Right forelimb (tissue), 1 donor: ENCODE results near the gene RNF121.

Experiments used
- DNase-seq: peaks from one replicate; pipeline ENCODE4 v3.0.0-alpha.2; 2018

Gene RNF121

DNA sequence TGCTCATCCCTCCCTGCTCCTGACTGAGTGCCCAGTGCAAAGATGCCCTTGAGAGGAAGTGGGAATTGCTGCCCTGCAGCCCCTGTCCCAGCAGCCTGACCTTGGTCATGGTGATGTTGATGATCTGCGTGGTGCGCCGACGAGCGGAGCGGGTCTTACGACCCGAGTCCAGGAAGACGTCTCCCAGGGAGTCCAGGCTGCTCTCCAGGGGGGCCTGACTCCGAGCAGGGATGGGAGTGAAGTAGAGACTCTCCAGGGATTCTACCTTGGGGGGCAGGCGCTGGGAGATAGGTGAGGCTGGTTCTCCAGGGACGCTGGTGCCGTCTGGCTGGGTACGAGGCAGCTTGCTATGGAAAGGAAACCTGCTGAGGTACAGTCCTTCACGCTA is 78.2 kb downstream of the RNF121 start:
- no peak for DNase-seq

DNA sequence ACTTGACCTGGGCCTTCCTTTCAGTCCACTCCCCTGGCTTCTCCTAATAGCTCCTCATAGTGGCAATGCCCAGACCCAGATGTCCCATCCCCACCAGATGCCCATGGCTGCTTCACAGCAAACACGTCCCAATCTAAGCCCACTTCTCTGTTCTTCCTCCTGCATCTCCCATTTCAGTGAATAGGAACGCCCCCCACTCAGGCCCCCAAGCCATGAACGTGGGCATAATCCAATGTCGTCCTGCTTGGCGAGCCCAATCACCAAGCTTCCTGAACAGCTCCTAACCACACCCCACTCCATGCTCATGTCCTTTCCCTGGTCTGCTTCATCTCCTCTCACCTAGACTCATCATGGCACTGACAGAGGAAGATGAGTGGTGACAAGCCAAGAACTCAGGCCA is 78.7 kb downstream of the RNF121 start:
- DNase-seq = peak; percentile 39

DNA sequence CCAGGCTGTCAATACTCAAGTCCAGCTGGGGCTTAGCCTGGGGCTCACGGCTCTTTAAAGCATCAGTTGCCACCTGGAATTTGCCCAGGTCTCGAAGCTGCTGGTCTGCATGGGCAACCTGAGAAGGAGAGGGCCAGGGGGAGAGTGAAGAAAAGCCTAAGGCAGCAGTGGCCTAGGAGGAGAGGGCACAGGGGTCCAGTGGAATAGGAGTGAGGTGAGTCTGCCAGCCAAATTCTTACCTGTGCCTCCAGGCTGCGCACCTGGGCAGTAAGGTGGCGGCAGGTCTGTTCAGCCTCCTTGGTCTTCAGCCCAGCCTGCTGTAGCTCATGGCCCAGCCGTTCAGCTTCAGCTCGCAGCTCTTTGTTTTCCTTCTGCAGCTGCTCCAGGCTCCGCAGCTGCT is 79.9 kb downstream of the RNF121 start:
- DNase-seq = peak; percentile 36

DNA sequence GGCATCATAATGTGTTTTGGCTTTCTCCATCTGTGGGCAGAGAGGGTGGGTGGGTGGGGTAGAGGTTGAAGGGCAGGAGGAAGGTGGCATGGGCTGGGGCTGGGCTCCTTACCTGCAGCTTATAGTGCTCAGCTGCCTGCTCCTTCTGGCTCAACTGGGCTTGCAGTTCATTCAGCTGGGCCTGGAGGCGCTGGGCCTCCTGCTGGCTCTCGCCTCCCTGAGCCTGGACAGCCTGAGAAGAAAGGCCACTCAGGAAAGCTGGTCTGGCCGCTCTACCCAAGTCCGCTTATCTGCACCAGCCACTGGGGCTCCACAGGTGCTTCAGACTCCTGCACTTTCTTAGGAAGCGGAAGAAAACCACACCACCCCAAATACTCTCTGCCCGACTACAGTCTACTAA is 80.3 kb downstream of the RNF121 start:
- peak; percentile 27 for DNase-seq

DNA sequence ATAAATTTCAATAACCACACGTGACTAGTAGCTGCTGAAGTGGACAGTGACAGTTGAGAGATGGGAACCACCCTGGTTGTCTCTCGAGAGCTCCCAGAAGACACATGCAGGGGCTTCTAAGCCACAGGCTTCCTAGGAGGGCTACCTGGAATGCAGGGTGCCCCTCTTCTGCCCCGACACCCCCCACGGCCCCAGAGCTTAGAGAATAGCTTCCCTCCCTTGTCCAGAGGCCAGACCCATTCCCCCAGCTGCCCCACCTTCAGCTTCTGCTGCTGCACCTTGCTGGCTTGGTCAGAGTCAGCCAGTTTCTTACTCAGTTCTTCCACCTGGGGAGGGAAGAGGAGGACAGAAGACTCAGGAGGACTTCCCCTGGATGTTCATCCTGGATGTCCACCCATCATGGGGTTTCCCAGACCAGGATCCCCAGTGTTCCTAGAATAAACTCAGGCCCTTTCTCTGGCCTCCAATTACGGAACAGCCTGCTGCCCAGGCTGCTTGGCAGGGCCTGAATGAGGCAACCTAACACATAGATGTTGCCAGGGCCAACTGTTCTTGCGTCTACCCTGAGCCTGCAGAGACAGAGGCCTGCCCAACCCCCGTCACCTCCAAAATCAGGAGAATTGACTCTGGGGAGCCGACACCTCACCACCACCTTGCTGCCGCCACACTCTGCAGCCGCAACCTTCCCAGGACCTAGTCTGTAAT is 81.8 kb downstream of the RNF121 start:
- DNase-seq = peak; percentile 31

DNA sequence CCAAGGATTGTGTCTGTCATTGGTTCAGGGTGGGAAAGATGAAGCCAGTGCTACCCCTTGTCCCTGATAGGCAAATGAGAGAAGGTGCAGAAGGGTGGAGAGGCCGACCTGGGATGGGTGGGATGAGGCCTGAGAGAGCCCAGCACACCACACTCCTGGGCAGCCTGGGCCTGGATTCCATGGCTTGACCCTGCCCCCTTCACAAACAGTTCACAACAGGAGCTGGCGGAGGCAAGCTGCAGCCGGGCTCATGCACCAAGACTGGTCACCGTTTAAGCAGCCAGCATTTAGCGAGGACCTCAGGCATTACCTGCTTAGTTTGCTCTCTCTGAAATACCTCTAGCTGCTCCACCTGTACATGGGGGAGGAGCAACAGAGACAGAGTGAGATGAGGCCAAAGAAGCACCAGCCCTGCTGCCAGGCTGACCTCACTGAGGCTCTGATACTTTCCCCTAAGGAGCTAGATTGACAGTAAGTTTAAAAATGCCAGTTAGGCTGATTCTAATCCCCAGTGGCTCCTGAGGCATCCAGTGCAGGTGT is 83.3 kb downstream of the RNF121 start:
- DNase-seq = peak; percentile 45

DNA sequence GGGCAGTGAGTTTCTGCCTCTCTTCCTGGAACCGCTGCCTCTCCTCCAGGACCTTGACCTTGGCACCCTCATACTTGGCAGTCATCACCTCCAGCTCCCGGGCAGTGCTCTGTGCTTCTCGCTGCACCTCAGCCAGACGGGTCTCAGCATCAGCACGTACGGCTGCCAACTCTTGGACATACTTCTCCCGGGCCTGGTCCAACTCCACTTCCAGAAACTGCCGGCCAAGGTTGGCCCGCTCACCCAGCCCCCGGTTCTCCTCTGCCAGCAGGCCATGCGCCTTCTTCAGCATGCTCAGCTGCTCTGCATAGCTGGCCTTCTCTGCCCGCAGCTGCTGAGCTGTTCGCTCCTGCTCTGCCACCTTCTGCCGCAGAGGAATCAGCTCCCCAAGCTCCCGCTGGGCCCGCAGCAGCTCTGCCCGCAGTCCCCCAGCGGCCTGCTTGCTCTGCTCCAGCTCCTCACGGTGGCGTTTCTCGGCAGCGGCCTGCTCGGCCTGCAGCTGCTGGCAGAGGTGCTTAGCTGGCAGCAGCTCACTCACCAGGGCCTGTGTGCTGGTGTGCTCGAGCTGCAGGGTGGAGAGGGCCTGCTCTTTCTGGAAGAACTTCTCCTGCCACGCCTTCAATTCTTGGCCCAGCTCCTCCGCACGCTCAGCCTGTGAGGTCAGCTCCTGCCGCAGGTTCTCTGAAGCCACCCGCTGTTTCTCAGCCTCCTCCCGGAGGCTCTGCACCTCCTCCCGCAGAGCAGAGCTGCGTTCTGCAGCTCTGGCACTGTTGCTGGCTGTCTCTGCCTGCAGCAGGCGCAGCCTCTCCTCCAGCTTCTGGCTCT is 84.3 kb downstream of the RNF121 start:
- peak; percentile 80 for DNase-seq

DNA sequence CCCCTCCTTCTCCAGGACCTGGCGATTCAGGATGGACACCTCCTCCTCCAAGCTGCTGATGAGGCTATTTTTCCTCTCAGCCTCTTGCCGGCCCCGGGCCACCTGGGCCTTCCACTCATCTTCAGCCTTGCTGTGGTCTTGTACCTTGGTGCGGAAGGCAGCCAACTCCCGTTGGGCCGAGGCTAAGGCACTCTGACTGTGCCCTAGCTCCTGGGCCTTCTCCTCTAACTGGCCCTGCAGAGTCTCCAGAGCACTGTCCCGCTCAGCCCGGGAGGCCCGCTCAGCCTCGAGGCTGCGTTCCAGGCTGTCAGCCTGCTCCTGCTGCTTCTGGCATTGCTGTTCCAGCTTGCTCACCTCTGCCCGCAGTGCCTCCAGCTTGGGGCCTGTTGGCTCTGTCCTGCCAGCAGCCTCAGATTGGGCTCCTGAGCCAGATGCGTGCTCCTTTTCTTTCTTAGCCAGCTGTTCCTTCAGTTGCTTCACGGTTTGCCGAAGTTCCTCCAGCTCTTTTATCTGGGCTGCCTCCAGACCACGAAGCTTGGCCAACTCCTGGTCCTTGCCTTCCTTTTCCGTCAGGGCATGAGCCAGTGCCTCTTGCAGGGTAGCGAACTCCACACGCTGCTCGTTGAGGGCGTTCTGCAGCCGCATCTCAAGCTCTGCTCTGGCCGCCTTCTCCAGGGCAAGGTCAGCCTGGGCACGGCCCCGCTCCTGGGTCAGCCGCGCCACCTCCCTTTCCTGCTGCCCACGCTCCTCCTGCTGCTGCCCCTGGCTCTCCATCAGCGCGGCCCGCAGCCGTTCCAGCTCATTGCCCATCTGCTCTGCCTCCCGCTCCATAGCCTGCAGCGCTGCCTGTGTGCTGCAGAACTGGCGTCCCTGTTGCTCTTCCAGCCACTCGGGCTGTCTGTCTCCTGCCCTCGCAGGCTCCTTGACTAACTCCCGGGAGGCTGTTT is 85.2 kb downstream of the RNF121 start:
- peak; percentile 47 for DNase-seq

DNA sequence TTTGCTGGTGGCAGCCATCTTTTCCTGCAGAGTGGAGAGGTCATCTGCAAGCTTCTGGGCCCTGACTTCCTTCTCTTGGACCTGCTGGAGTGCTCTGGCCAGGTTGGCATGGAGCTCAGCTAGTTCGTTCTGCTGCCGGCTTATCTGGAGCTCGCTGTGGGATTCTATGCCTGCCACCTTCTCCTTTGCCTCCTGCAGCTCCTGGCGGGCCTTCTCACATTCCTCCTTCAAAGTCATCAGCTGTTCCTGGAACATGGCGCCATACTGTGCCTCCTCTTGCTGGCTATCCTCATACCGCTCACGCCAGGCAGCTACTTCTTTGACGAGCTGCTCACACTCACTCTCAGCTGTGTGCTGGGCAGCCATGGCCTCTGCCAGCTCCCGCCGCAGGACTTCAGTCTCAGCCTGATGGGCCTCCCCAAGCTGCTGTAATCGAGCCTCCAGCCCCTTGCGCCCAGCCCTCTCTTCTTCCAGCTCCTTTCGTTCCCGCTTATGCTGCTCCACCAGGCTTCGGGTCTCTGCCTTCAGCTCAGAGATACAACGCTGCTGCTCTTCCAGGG is 86.0 kb downstream of the RNF121 start:
- DNase-seq = peak; percentile 36

DNA sequence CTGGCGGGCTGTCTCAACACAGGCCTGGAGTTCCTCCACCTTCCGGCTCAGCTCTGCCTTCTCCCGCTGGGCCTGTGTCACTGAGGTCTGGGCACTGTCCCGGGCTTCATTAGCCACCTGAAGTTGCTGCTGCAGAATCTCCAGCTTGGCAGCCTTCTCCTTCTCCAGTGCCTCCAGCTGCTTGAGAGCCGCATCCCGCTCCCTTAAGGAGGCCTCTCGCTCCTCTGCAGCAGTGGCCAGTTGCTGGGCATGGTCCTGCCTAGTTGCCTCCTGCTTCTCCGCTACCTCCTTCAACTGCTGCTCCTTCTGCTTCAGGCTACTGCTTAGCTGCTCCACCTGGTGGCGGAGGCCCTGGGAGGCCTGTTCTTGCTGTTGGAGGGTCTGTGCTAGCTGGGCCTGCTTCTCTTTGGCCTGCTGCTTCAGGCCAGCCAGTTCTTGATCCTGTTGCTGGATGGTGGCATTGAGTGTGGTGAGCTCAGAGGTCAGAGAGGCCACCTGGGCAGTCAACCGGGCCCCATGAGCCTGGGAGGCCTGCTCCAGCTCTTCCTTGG is 86.7 kb downstream of the RNF121 start:
- DNase-seq = peak; percentile 47

DNA sequence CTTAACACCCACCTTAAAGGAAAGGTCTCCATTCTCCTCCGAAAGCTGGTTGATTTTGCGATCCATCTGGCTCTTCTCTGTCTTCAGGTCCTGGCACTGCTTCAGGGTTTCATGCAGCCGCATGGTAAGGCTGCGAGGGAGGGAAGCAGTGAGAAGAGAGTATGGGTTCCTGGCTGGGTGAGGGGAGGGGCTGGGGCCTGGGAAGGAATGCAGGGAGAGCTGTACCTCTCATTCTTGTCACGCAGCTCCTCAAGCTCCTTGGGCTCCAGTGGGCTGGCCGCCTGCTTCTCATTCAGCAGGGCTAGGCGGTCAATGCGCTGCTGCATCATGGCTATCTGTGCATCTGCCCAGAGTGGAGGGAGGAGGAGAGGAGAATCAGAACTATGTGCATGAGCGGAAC is 89.3 kb downstream of the RNF121 start:
- DNase-seq = no peak

DNA sequence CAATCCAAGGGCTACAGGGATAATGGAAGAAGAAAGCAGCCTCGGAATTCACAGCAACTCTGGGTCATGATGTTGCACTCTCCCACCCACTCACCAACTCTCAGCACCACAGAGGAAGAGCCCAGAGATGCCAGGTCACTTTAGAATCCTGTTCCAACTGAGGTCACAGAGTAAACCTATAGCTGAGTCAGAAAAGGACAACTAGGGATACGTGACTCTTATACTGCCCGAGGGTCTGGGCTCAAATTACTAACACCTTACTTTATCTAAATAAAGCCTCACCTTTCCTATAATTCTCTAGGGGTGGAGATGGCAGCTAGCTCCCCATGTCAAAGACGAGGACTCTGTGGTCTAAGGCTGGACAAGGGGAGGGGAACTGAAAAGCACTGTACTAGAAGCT is 94.5 kb downstream of the RNF121 start:
- no peak for DNase-seq

DNA sequence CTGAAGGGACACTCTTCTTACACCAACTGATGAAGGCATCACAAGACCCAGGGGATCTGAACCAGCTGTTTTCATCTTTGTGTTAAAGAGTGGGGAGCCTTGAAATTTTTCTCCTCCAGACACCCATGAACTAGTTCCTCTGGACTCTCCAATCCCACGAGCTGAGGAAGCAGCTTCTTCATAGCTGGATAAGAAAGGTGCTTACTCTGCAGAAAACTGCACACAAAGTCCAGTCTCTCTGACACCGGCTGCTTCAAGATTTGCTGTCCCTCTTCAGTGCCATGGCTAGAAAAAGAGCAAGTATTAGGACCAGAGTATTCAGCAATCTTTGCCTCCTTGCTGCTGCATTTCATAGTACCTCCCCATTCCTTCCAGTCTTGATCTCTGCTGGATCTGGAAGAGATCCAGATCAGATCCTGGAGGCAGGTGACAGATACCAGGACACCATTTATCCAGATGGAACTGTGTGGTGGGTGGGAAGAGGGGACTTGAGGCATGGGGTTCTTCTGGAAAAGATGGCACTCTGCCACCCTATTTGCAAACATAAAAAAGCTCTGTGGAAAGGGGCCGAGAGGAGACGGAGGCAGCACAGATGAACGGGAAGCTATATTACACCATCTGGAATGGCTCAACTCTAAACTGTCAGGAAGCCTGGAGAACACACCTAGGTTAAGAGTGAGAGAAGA is 95.4 kb downstream of the RNF121 start:
- DNase-seq = no peak

DNA sequence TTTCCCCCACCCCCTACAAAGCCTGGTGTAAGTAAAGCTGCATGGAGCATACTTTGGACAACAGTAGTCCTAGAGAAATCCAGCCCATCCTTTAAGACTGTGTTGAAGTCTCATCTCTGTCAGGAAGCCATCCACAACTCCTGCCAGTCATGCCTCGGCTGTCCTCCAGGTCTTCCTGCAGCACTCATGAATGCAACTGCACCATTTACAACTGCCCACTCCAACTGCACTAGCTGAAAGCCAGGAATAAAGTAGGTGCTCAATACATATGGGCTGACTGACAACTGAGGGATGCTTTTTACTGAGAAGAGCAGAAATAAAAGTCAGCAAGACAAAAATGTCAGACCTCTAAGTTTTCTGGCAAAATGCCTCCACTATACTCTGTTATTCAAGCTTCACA is 97.2 kb downstream of the RNF121 start:
- no peak for DNase-seq

DNA sequence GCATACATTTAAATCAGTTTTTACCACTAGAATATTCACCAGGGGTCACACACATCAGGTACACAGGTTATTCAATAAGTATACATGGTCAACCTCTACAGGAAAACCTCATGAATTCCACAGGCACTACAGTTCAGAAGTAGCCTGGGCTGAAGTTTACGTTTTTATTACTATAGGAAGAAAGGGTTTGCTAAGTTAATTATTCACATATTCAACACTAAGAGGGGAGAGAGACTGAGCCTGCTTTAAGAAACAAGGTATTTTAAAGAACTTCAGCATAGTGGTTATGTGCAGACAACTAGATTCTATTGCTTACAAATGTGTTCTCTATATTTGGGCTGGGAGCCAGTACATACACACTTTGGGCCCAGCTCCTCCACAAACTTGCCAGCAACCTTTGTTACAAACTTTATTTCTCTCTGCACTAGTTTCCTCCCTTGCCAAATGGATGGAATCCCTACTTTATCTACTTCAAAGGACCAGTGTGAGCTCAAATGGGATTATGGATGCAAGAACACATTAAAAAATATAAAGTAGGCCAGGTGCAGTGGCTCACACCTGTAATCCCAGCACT is 101.7 kb downstream of the RNF121 start:
- no peak for DNase-seq

DNA sequence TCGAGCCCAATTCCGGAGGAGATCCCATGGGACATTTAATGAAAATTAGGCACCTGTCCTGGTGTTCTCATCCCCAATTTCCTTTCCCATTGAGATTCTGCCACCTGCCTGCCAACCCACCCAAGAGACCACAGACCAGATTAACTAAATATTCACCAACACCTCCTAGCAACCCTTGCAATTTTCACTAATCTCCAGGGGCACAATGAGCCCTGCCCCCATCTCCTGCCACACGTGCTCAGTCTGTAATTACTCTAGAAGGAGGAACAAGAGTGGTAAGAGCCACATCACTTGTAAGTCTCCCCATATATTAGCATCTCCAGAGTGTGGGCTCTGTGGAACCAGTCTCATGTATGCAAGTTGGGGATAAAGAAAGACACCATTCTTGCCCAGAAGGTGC is 107.8 kb downstream of the RNF121 start:
- no peak for DNase-seq

DNA sequence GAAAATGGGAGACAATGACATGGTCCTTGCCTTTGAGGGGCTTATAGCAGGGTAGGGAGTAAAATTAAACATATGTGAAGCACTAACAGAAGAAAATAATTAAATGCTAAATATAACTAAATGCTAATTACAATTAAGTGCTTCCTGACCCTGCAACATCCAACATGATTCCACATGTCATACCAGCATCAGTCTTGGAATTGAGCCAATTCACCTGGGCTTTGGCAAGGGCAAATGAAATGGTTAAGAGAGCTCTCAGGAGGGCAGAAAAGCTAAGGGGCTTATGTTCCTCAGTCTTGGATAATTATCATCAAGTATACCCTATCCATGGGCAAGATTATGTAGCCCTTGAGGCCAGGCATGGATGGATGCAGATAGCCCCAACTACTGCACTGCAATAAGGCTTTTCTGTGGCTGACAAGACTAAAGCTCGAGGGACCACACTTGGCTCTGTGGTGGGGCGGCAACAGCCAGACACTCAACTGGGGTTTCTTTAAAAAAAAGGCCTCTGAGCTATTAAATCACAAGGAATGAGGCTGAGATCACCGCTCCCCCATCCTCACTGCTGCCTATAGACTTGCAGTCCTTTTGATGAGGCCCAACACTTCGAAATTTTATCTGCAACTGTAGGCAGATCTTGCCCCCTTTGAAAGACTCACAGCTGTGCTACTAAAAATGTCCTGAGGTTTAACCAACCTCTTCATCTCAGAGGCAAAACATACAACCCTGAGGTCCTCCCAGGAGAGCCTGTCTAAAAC is 108.9 kb downstream of the RNF121 start:
- no peak for DNase-seq

DNA sequence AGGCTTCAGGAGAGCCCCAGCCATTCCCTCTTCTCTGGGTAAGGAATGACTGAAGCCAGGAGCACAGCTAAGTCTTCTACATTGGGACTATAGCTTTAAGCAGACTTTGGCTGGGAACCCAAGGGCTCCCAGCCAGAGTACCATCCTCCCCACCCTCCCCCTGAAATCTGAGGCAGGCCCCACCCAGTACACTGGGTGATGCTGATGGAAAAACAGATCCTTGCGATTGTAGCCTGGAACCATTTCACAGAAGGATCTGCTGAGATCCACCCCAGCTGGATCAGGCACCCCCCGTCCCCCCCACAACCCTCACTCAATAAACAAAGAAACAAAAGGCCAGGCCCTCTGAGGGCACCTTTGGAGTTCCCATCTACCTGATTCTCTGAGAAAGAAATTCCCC is 109.6 kb downstream of the RNF121 start:
- peak; percentile 83 for DNase-seq

DNA sequence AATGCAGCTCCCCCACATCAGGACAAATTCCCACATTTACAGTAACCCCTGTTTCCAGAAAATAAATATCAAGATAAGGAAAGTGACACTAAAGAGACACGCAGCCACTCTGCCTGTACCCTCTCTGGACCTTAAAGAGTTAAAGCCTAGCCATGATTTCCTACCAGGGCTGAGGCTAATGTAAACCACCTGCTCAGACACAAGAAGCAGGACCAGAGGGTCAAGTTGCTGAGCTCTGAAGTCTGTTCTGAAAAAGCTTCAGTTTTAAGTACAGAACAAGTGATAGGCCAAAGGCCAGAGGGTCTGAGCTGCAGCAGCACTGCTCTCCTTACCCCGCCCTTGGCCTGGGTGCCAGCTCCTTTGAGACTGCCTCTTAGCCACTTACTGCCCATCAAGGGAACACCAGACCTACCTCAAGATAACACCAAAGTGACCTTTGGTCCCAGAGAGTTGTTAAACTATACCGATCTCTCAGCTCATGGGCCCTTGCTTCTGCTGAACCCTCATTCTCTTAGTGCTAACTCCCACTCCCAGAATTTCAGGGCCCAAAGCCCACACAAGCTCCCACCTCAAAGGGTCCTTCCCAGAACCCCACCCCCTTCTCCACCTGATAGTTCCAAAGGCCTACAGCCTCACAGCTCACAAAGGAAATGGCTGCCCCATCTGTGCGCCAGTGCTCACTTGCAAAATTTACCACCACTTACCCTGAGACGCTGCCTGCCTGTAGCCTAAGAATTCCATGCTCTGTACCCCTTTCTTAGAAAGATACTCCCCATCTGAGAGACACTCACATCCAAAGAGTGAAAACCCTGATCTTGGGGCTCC is 110.4 kb downstream of the RNF121 start:
- peak; percentile 54 for DNase-seq
